Loucy (cell line): ENCODE measurements around the gene WNT9A.

Experiments
- EZH2phosphoT487 ChIP-seq: fragments of 200-600 bp; IDR thresholded peaks from 2 replicates; pipeline ENCODE4 v1.6.1; 2018; ENCODE audit warnings: antibody characterized with exemption, mild to moderate bottlenecking, moderate library complexity, borderline replicate concordance
- TF ChIP-seq, protein P1 (sequence below): fragments of 200-600 bp; sonication (generic); conservative IDR thresholded peaks from 2 replicates; pipeline ENCODE4 v1.5.1; 2014; ENCODE audit warnings: mild to moderate bottlenecking, antibody characterized with exemption, low read length

DNA sequence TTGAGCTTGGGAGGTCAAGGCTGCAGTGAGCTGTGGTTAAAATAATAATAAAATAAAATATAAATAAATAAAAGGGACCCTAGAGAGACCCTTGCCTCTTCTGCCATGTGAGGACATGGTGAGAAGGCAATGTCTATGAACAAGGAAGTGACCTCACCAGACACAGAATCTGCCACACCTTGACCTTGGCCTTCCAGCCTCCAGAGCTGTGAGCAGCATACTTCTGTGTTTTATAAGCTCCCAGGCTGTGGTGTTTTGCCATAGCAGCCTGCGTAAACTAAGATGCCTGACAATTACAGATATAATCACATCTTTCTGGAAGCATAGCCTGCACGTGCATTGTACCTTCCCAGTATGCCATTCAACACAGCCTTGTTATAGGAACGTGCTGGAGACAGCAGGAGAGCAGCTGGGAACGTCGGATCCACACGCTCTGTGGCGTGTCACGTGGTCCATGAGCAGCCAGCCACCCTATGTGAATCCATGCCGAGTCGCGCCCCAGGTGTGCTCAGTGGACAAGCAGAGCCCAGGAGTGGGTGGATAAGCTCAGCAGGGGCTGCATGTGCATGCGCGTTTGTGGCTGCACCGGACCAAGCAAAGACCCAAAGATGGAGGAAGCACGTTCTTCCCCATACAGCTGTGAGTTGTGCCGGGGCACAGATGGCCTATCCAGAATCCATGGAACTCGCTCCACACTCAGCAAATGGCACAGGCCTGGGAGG lies 17.8 kb downstream of the WNT9A start:
- TF ChIP-seq, protein P1, sequence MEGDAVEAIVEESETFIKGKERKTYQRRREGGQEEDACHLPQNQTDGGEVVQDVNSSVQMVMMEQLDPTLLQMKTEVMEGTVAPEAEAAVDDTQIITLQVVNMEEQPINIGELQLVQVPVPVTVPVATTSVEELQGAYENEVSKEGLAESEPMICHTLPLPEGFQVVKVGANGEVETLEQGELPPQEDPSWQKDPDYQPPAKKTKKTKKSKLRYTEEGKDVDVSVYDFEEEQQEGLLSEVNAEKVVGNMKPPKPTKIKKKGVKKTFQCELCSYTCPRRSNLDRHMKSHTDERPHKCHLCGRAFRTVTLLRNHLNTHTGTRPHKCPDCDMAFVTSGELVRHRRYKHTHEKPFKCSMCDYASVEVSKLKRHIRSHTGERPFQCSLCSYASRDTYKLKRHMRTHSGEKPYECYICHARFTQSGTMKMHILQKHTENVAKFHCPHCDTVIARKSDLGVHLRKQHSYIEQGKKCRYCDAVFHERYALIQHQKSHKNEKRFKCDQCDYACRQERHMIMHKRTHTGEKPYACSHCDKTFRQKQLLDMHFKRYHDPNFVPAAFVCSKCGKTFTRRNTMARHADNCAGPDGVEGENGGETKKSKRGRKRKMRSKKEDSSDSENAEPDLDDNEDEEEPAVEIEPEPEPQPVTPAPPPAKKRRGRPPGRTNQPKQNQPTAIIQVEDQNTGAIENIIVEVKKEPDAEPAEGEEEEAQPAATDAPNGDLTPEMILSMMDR = no peak
- TF ChIP-seq EZH2phosphoT487 = no peak
